ENCODE results near the gene RBM42.

Gene RBM42

DNA sequence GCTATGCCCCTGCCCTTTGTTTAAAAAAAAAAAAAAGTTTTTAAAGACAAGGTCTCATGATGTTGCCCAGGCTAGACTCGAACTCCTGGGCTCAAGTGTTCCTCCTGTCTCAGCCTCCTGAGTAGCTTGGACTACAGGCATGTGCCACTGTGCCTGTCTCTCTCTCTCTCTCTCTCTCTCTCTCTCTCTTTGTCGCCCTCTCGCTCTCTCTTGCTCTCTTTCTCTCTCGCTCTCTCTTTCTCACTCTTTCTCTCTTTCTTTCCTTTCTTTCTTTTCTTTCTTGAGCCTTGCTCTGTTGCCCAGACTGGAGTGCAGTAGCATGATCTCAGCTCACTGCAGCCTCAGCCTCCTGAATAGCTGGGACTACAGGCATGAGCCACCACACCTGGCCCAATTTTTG, 26.8 kb downstream of the RBM42 start:
- no peak for DNase-seq

DNA sequence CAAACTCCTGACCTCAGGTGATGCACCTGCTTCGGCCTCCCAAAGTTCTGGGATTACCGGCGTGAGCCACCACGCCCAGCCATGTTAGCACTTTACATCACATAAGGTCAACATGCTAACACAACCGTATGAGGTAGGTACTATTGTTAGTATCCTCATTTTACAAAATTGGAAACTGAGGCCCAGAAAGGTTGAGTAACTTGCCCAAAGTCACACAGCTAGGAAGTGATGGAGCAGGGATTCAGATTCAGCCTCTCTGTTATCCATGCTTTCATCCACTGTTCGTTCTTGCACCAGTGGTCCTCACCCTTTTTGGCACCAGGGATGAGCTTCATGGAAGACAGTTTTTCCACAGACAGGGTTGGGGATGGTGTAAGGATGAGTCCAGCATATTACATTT, 27.9 kb downstream of the RBM42 start:
- no peak for DNase-seq

DNA sequence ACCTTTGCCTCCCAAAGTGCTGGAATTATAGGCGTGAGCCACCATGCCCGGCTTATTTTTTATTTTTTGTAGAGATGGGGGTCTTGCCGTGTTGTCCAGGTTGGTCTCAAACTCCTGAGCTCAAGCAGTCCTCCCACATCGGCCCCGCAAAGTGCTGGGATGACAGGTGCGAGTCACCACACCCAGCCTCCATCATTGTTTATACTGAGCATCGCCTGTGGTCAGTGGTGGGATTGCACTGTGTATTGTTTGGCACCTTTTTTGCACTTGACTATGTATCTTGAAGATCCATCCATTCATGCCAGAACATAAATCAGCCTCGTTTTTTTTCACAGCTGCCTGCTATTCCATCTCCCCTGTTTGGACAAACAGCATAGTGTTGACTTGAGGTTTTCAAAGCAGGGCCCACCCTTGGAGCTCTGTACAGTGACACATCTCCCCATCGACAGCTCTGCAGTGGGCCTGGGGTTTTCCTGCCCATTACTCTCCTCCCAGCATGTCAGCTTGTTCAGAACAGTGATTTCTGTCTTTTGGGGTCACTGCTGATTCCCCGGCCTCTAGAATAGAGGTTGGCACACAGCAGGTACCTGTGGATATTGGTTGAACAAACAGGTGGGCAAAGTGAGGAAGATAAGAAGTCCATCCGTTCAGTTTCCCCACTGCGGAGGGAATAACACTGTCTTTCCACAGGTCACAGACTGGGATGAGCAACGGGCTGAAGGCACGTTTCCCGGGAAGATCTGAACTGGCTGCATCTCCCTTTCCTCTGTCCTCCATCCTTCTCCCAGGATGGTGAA, 29.3 kb downstream of the RBM42 start:
- no peak for DNase-seq

DNA sequence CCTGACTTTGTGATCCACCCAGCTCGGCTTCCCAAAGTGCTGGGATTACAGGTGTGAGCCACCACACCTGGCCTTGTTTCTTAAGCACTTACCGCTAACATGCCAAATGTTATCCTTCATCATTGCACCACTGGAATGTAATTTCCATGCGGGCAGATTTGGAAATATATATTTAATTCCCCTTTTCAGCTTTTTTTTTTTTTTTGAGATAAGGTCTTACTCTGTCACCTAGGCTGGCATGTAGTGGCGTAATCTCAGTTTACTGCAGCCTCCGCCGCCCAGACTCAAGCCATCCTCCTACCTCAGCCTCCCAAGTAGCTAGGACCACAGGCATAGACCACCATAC, 33.1 kb downstream of the RBM42 start:
- DNase-seq = no peak

DNA sequence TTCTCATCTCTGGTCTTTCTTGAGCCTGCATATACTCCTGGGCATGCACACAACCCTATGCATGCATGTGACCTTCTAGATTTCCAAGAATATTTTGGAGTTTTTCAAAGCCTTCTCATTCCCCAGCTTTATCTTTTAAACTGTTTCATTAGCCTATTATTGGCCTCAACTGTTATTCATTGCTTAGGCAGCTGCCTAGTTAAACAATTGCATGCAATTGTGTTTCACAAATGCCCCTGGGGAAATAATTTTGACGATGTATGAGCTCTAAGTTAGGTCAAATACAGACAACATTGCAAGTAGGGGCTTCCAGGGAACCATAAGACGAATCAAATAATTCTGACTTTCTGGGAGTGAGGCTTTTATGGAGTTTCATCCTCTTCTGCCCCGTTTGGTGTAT, 35.1 kb downstream of the RBM42 start:
- no peak for DNase-seq

DNA sequence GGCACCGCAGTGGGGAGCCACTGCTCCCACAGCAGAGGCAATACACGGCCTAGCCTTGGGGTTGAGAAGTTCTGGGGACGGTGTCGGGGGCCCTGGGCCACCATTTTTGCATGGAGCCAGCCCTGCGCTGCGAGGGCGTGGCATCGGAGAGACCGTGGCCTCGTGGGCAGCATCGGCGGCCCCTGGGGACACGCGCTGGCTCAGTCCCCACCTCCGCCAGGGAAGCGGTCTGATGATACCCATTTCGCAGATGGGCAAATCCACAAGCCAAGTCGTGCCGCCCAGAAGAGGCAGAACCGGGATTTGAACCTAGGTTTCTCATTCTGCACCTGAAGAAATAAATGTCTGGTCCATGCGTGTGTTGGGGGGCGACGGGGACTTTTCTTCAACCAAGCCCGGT, 36.3 kb downstream of the RBM42 start:
- DNase-seq = no peak

DNA sequence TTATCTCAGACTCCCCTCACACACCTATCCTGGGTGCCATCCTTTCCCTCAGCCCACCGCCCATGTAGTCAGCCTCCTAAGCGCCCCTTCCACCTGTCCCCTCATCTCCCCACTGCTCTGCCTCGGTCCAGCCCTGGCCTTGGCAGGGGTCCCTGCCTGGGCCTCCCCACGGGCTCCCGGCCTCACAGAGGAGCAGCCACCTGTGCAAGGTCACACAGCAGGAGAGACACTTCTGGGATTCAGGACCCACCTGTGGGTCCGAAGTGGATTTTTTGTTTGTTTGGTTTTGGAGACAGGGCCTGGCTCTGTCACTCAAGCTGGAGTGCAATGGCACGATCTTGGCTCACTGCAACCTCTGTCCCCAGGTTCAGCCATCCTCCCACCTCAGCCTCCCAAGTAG, 36.8 kb downstream of the RBM42 start:
- no peak for DNase-seq

DNA sequence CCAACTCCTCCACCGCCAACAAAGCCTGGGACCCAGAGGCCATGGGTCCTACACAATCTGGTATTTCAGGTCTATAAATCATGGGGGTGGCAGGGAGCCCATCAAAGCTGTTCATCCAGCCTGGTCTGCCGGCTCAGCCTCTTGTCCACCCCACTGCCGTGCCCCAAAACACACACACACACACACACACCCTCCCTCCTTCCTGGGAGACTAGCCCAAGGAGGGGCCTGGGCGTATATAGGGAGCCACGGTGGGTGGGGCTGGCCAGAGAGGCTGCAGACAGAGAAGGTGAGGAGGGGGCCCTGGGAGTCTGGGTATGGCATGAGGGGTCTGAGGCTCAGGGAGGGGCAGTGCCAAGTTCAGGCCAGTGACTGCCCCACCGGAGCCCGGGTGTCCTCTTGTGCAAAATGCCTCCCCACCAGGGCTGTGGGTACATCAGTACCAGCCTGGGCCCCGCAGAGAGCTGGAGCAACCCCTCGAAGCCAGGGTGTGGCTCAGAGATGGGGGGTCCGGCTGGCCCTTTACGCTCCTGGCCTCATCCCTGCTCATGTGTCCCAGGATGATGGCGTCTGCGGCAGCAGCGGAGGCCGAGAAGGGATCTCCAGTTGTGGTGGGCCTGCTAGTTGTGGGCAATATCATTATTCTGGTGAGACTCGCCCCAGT, 37.5 kb downstream of the RBM42 start, which contains the start of gene UPK1A:
Gene UPK1A (plus strand): TSS at position 267 of the 663 bp plus-strand sequence. CDS start 296 bp downstream, at position 563.
- DNase-seq = no peak

DNA sequence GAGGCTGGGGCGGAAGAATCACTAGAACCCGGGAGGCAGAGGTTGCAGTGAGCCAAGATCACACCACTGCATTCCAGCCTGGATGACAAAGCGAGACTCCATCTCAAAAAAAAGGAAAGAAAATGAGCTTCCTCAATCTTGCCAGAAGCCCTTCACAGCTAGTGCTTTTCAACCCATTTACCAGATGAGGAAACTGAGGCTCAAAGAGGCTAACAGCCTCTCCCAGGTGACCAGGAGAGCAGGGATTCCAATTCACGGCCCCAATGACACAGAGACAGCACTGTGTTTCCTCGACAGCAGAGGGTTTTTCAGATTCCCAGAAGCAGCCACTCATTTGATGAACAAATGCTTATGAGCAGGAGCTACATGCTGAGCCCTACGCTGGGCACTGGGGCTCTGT, 40.7 kb downstream of the RBM42 start:
- DNase-seq = no peak

DNA sequence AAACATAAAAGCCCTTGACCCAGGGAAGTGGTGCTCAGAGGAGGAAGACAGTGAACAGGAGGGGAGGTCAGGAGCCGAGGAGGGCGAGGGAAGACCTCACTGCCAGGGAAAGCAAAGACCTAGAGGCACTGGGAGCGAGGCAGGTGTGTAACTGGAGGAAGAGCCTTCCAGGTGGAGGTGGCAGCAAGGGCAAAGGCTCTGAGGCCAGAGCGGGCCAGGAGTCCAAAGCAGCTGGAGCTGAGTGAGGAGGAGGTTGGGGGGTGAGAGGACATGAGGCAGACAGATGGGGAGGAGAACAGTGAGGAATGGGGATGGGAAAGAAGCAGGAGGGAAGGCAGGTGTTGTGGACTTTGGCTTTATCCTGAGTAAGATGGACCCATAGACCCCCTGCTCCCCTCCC, 41.1 kb downstream of the RBM42 start:
- no peak for DNase-seq

DNA sequence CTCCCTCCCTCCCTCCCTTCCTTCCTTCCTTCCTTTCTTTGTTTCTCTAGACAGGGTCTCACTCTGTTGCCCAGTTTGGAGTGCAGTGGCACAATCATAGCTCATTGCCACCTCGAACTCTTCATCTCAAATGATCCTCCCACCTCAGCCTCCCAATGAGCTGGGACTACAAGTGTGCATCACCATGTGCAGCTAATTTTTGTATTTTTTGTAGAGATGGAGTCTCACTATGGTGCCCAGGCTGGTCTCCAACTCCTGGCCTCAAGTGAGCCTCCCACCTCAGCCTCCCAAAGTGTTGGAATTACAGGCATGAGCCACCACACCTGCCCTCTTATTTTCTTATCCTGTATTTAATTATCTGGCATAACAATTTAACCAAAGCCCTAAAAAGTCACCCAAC, 41.9 kb downstream of the RBM42 start:
- no peak for DNase-seq

DNA sequence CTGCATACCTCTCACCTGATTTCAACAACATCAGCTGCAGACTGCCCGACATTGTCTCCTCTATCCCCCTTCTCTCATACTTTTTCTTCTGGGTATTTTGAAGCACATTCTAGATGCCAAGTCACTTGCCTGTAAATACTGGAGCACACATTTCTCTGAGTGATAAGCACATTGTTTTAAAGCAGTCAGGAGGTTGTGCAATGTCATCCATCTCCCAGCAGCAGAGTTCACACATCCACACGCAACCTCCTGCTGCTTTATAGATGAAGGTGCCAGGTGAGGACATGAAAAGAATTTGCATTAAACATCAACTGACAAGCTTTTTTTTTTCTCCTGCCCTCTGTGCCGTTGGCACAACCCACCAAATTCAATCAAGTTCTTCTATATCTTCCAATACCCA, 43.0 kb downstream of the RBM42 start:
- no peak for DNase-seq

DNA sequence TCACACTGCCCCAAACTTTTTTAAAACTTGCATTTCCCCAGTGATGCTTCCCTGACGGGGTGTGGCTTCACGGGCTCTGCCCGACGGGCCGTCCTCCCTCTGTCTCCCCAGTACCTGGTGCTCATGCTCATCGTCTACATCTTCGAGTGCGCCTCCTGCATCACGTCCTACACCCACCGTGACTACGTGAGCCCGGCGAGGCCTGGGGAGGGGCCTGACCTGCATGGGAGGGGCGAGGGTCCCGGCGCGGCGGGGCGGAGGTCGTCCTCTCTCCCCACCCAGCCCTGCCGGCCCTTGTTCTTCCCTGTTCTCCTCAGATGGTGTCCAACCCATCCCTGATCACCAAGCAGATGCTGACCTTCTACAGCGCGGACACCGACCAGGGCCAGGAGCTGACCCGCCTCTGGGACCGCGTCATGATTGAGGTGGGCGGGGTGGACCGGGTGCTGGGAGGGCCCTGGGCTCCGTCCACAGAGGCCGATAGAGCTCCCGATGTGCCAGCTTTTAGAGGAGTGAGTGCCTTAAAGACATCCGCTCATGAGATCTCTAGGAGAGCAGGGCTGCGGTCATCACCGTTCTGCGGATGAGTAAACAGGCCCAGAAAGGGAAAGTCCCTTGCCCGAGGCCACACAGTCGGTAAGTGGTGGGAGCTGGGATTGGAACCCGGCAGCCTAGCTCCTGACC, 44.4 kb downstream of the RBM42 start:
- DNase-seq = peak; percentile 18

DNA sequence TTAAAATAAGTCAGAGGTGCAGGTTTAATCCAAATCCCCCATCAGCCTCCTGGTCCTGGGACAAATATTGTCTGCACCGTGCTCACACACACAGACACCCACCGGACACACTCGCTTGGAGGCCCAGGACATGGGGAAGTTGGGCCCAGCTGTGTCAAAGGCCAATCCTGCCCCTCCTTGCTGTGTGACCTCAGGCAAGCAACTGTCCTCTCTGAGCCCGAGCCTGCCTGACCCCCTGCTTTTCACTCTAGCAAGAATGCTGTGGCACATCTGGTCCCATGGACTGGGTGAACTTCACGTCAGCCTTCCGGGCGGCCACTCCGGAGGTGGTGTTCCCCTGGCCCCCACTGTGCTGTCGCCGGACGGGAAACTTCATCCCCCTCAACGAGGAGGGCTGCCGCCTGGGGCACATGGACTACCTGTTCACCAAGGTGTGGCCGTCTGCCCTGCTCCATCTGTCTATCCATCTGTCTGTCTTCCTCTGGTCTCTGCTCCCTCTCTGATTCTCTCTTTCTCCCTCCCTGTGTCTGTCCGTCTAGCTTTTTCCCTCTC, 46.8 kb downstream of the RBM42 start:
- no peak for DNase-seq
